Measurements from ENCODE around the gene CCDC188.

The CCDC188 gene

GRCh38 chr22:20178075-20178914 is 27.4 kb upstream of the CCDC188 start:
- H3K9me3 ChIP-seq (ENCODE audit: control insufficient read depth, insufficient read depth, low read depth, low read length) = no peaks in the 10 kb centered on the region
- POLR2A ChIA-PET = no interaction called here
- H3K36me3 ChIP-seq (ENCODE audit: control insufficient read depth in 2 of 2, insufficient read depth in 1 of 2, low read length in 2 of 2) = no peaks in the 10 kb centered on the region
- H3K27ac ChIP-seq (ENCODE audit: extremely low read depth, low read depth, low read length) = no peak overlapping the region
- CTCF ChIA-PET = interaction anchor here (1.2 kb wide), 1 partner anchor 8 kb away, joined by 3 read pairs; no protein-coding TSS in a partner anchor
- H3K4me3 ChIP-seq (ENCODE audit: low read depth, low read length) = no peak overlapping the region
- no peak for TF ChIP-seq ZNF266 (tag by site-specific recombination; IDR thresholded peaks at IDR 0.05; ENCODE audit: low read depth)
- 0 out of 2 replicates have a peak, but pooled peaks have one; percentile 17 for TF ChIP-seq ZNF423 (tag by site-specific recombination; IDR thresholded peaks at IDR 0.05)
- TF ChIP-seq ZIC2 (tag by site-specific recombination; IDR thresholded peaks at IDR 0.05) = peak; percentile 67
- TF ChIP-seq ZFHX2 (tag by site-specific recombination; conservative IDR thresholded peaks at IDR 0.05) = peak; percentile 39; the same call in 1 of the 2 replicates
- TF ChIP-seq ZEB2 (tag by site-specific recombination; IDR thresholded peaks at IDR 0.05) = no peak
- peak; percentile 96 for TF ChIP-seq SP7 (tag by site-specific recombination; IDR thresholded peaks at IDR 0.05)
- peaks cover 2% of the 10 kb centered on the region; the same call in 1 of the 2 replicates for H3K4me1 ChIP-seq (ENCODE audit: control insufficient read depth, insufficient read depth, low read length)

DNA sequence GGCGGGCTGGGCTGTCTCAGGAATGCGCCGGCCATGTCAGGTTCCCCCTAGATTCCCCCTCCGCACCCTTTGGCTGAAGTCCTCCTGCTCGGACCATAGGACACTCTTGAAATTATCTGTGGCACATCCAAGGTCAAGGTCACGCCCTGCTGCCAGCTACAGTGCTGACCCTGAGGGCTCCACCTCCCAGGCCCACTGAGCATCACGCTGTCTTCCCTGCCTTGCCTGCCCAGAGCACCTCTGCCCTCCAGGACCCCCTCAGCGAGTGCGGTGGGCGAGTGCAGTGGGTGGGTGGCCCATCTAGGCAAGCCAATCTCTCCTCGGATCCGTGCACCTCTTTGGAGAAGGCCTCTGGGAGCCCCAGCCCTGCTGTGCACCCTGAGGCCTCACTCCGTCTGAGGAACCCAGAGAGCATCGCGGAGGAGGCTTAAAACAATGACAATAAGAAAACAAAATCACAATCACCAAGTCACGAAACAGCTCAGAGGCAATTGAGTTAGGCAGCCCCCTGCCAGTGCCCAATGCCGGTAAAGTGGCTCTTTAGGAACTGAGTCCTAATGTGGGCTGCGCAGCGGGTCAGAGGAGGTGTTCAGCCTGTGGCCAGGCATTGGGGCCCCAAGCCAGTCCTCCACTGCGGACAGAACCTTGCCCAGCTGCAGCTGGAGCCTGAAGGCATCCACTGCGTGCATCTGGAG is 26.5 kb upstream of the CCDC188 start:
- H3K4me3 ChIP-seq (ENCODE audit: low read depth, low read length) = no peak overlapping the region
- H3K9me3 ChIP-seq (ENCODE audit: control insufficient read depth, insufficient read depth, low read depth, low read length) = no peaks in the 10 kb centered on the region
- POLR2A ChIA-PET = interaction anchor here (0.6 kb wide), 1 partner anchor 69 kb away, joined by 3 read pairs; no protein-coding TSS in a partner anchor
- CTCF ChIA-PET = interaction anchor here (1.2 to 3.1 kb wide), 2 partner anchors 9 to 61 kb away, joined by 3 to 12 read pairs; no protein-coding TSS in a partner anchor
- peak; percentile 47; the same call in 1 of the 2 replicates for TF ChIP-seq ZBTB8A (tag by site-specific recombination; IDR thresholded peaks at IDR 0.05)
- 0 out of 2 replicates have a peak, but pooled peaks have one; percentile 16 for TF ChIP-seq ZFHX2 (tag by site-specific recombination; conservative IDR thresholded peaks at IDR 0.05)
- 0 out of 2 replicates have a peak, but pooled peaks have one; percentile 7 for TF ChIP-seq ZIC2 (tag by site-specific recombination; IDR thresholded peaks at IDR 0.05)
- TF ChIP-seq ZNF121 (tag by site-specific recombination; IDR thresholded peaks at IDR 0.05) = no peak
- peaks cover 2% of the 10 kb centered on the region; the same call in 1 of the 2 replicates for H3K4me1 ChIP-seq (ENCODE audit: control insufficient read depth, insufficient read depth, low read length)
- no peaks in the 10 kb centered on the region for H3K36me3 ChIP-seq (ENCODE audit: control insufficient read depth in 2 of 2, insufficient read depth in 1 of 2, low read length in 2 of 2)
- no peak overlapping the region for H3K27ac ChIP-seq (ENCODE audit: extremely low read depth, low read depth, low read length)

DNA sequence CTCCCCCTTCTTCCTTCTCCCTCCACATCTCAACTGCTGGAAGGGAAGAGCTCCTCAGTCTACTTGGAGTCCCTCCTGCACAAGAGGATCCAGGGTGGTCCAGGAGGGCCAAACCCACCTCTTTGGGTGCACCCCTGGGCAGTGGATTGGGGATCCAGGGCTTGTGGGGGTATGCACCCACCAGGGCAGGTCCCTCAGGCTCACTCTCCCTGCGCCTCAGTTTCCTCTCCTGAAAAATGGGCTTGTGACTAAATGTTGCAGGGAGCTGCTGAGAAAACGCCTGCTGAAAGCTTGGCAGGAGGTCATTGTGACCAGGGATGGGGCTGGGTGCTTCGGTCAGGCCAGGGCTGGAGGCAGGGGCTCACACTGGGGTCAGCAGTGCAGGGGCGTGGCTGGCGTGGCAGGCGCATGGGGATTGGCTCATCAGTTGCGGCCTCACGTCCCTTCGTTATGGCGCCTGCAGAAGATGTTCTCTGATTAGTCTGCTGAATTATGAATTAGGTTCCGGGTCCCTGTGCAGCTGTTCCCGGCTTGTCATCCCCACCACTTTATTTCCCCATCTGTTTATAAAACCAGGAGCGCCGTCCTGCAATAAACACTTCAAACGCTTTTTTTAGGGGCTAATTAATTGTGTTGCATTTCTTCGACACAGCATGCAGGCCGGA is 25.7 kb upstream of the CCDC188 start:
- POLR2A ChIA-PET = no interaction called here
- Histone ChIP-seq H3K36me3 (ENCODE audit: control insufficient read depth in 2 of 2, insufficient read depth in 1 of 2, low read length in 2 of 2) (no peaks in the 10 kb centered on the region), H3K4me3 (ENCODE audit: low read depth, low read length) (no peak overlapping the region), H3K9me3 (ENCODE audit: control insufficient read depth, insufficient read depth, low read depth, low read length) (no peaks in the 10 kb centered on the region), H3K27ac (ENCODE audit: extremely low read depth, low read depth, low read length) (no peak overlapping the region), H3K4me1 (ENCODE audit: control insufficient read depth, insufficient read depth, low read length) (peaks cover 2% of the 10 kb centered on the region; the same call in 1 of the 2 replicates)
- CTCF ChIA-PET = interaction anchor here (1.0 to 3.1 kb wide), 2 partner anchors 62 to 242 kb away, joined by 5 to 12 read pairs; no protein-coding TSS in a partner anchor
- TF ChIP-seq, protein P1, sequence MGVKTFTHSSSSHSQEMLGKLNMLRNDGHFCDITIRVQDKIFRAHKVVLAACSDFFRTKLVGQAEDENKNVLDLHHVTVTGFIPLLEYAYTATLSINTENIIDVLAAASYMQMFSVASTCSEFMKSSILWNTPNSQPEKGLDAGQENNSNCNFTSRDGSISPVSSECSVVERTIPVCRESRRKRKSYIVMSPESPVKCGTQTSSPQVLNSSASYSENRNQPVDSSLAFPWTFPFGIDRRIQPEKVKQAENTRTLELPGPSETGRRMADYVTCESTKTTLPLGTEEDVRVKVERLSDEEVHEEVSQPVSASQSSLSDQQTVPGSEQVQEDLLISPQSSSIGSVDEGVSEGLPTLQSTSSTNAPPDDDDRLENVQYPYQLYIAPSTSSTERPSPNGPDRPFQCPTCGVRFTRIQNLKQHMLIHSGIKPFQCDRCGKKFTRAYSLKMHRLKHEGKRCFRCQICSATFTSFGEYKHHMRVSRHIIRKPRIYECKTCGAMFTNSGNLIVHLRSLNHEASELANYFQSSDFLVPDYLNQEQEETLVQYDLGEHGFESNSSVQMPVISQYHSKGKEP (tag by site-specific recombination; IDR thresholded peaks at IDR 0.05) = peak; percentile 54
- TF ChIP-seq ZNF341 (tag by site-specific recombination; IDR thresholded peaks at IDR 0.05; ENCODE audit: low read depth) (peak; percentile 39; the same call in 1 of the 2 replicates), GFI1B (tag by site-specific recombination; IDR thresholded peaks at IDR 0.05) (no peak), OVOL3 (tag by site-specific recombination; IDR thresholded peaks at IDR 0.05) (no peak)

- TF ChIP-seq ZNF18 (tag by site-specific recombination; IDR thresholded peaks at IDR 0.05) (0 out of 2 replicates have a peak, but pooled peaks have one; percentile 25), ZNF274 (IDR thresholded peaks at IDR 0.05; ENCODE audit: low read length) (no peak), ZNF274 (tag by site-specific recombination; IDR thresholded peaks at IDR 0.05; ENCODE audit: borderline replicate concordance) (no peak), ZFP37 (tag by site-specific recombination; IDR thresholded peaks at IDR 0.05) (no peak)
- no peaks in the 10 kb centered on the region for H3K9me3 ChIP-seq (ENCODE audit: control insufficient read depth, insufficient read depth, low read depth, low read length)
- H3K4me3 ChIP-seq (ENCODE audit: low read depth, low read length) = no peak overlapping the region
- no peaks in the 10 kb centered on the region for H3K36me3 ChIP-seq (ENCODE audit: control insufficient read depth in 2 of 2, insufficient read depth in 1 of 2, low read length in 2 of 2)
- no peak overlapping the region for H3K27ac ChIP-seq (ENCODE audit: extremely low read depth, low read depth, low read length)
- H3K4me1 ChIP-seq (ENCODE audit: control insufficient read depth, insufficient read depth, low read length) = peaks cover 2% of the 10 kb centered on the region; the same call in 1 of the 2 replicates
- CTCF ChIA-PET = interaction anchor here (3.1 kb wide), 1 partner anchor 63 kb away, joined by 12 read pairs; no protein-coding TSS in a partner anchor
- POLR2A ChIA-PET = interaction anchor here (0.6 kb wide), 1 partner anchor 113 kb away, joined by 5 read pairs; no protein-coding TSS in a partner anchor
Observed at GRCh38 chr22:20175597-20175900, 24.7 kb upstream of the CCDC188 start.
